Peyer's patch (tissue), 4 donors: ENCODE data around the gene NFIB.

Experiments
- CTCF ChIP-seq, 6 experiments: fragments of 450-650 bp in 4 of 6; fragments of 200-600 bp in 2 of 6; sonication (generic) in 1 of 6; IDR thresholded peaks; one replicate each; pipeline ENCODE4 v1.5.1; 2017 to 2019; ENCODE audit warnings: antibody characterized with exemption in 6 of 6, mild to moderate bottlenecking in 3 of 6, moderate library complexity in 1 of 6
- POLR2A ChIP-seq, 2 donors: fragments of 450-650 bp; IDR thresholded peaks; one replicate each; pipeline ENCODE4 v1.5.1; 2017; ENCODE audit warnings: antibody characterized with exemption in 2 of 2, mild to moderate bottlenecking in 2 of 2, moderate library complexity in 2 of 2

- TF ChIP-seq CTCF (IDR thresholded peaks at IDR 0.05): no peak
- no peak for TF ChIP-seq POLR2A (IDR thresholded peaks at IDR 0.05)
These were observed 143.5 kb downstream of the NFIB start for GRCh38 chr9:14170392-14170931.
